ENCODE measurements around the gene MUC4.

Gene MUC4

DNA sequence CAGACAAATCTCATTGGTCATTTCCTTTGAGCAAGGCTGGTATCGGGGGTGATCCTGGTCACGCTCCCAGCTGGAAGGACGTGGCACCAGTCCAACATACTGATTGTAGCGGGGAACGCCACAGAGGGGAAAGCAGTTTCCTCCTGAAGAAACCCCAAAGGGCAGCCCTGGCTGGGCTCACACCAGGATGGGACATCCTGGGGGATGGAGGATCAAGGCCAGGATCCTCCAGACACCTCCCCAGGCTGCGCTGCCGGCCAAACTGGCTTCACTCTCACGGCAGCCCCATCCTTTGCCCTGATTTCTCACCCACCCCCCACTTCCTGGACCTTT lies 54.3 kb downstream of the MUC4 start:
- no peak for TF ChIP-seq EZH2phosphoT487 (conservative IDR thresholded peaks at IDR 0.05; ENCODE audit: low read length)
- TF ChIP-seq, protein P1, sequence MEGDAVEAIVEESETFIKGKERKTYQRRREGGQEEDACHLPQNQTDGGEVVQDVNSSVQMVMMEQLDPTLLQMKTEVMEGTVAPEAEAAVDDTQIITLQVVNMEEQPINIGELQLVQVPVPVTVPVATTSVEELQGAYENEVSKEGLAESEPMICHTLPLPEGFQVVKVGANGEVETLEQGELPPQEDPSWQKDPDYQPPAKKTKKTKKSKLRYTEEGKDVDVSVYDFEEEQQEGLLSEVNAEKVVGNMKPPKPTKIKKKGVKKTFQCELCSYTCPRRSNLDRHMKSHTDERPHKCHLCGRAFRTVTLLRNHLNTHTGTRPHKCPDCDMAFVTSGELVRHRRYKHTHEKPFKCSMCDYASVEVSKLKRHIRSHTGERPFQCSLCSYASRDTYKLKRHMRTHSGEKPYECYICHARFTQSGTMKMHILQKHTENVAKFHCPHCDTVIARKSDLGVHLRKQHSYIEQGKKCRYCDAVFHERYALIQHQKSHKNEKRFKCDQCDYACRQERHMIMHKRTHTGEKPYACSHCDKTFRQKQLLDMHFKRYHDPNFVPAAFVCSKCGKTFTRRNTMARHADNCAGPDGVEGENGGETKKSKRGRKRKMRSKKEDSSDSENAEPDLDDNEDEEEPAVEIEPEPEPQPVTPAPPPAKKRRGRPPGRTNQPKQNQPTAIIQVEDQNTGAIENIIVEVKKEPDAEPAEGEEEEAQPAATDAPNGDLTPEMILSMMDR (IDR thresholded peaks at IDR 0.05; ENCODE audit: insufficient read depth, low read length, poor library complexity, severe bottlenecking): no peak
- Histone ChIP-seq H3K27ac (ENCODE audit: low read depth, low read length) (no peak overlapping the region), H4K20me1 (ENCODE audit: low read depth, low read length) (no peaks in the 10 kb centered on the region), H3K9ac (ENCODE audit: low read length) (no peak overlapping the region), H3K27me3 (ENCODE audit: low read length) (no peaks in the 10 kb centered on the region), H3K79me2 (ENCODE audit: insufficient read depth, low read length) (no peaks in the 10 kb centered on the region), H3F3A (ENCODE audit: insufficient read depth) (no peaks in the 10 kb centered on the region), H2AFZ (ENCODE audit: low read depth, low read length, severe bottlenecking) (no peak overlapping the region), H3K4me3 (ENCODE audit: insufficient read depth, low read length, poor library complexity, severe bottlenecking) (no peak overlapping the region), H3K36me3 (ENCODE audit: low read length) (no peaks in the 10 kb centered on the region), H3K9me3 (ENCODE audit: insufficient read depth, low read length) (no peaks in the 10 kb centered on the region), H3K4me2 (ENCODE audit: low read depth, low read length, poor library complexity, severe bottlenecking) (no peak overlapping the region), H3K9me2 (replicated peaks; ENCODE audit: insufficient read depth, low read length) (no peaks in the 10 kb centered on the region)

DNA sequence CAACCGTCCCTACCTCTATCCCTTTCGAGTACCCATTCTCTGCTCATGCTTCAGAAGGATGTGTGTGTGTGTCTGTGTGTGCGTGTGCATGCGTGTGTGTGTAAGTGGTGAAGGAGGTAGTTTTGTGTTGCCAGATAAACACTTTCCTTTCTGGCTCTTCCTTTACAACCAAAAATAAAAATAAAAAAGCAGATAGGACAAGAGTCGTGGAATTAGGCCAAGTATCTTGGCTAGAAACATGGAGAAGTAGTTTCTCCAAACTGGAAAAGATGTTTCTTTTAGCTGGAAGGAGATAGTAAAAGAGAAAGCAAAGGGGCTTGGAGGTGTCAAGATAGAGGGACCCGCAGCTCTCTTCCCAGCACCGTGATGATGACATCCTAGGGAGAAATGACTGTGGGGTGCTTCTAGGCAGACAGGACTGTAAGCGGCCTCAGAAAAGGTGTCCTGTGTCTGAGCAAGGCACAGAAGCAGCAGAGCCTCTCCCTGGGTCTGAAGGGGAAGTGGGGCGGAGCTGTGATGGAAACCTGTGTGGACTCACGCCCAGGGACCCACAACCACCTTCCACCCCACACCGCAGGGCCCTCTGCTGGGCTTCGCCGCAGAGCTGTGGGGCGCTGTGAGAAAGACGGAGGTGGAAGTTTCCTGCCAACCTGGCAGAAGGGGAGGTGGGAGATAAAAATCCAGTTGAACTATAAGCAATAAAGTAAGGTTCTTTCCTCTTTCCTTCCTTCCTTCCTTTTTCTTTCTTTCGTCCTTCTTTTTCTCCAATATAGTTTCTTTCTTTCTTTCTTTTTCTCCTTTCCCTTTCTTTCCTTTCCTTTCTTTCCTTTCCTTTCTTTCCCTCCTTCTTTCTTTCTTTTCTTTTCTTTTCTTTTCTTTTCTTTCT lies 55.7 kb downstream of the MUC4 start:
- Histone ChIP-seq H2AFZ (ENCODE audit: low read depth, low read length, severe bottlenecking) (no peak overlapping the region), H3K9me3 (ENCODE audit: insufficient read depth, low read length) (no peaks in the 10 kb centered on the region), H4K20me1 (ENCODE audit: low read depth, low read length) (no peaks in the 10 kb centered on the region), H3F3A (ENCODE audit: insufficient read depth) (no peaks in the 10 kb centered on the region), H3K4me2 (ENCODE audit: low read depth, low read length, poor library complexity, severe bottlenecking) (no peak overlapping the region), H3K79me2 (ENCODE audit: insufficient read depth, low read length) (no peaks in the 10 kb centered on the region), H3K9me2 (replicated peaks; ENCODE audit: insufficient read depth, low read length) (no peaks in the 10 kb centered on the region), H3K36me3 (ENCODE audit: low read length) (no peaks in the 10 kb centered on the region), H3K4me3 (ENCODE audit: insufficient read depth, low read length, poor library complexity, severe bottlenecking) (no peak overlapping the region), H3K9ac (ENCODE audit: low read length) (no peak overlapping the region), H3K27me3 (ENCODE audit: low read length) (no peaks in the 10 kb centered on the region), H3K27ac (ENCODE audit: low read depth, low read length) (no peak overlapping the region)
- TF ChIP-seq, protein P1 (IDR thresholded peaks at IDR 0.05; ENCODE audit: insufficient read depth, low read length, poor library complexity, severe bottlenecking): no peak
- no peak for TF ChIP-seq EZH2phosphoT487 (conservative IDR thresholded peaks at IDR 0.05; ENCODE audit: low read length)

DNA sequence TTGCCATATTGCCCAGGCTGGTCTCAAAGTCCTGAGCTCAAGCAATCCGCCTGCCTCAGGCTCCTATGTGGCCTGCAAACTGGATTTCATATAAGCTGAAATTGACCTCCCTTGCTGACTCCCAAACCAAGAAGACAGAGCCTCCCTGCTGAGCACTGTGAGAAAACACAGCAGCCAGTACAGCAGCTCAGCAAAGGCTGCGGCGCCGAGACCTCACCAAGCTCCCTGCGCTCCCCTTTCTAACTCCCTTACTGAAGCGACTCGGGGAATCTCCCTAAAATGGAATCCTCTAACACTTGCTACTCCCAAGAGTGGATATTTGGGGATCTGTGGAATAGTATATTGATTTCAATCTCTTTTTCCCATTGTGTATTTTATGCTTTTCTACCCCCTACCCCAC lies 56.3 kb downstream of the MUC4 start:
- no peaks in the 10 kb centered on the region for H3K79me2 ChIP-seq (ENCODE audit: insufficient read depth, low read length)
- no peak overlapping the region for H3K27ac ChIP-seq (ENCODE audit: low read depth, low read length)
- no peaks in the 10 kb centered on the region for H3K9me2 ChIP-seq (replicated peaks; ENCODE audit: insufficient read depth, low read length)
- H2AFZ ChIP-seq (ENCODE audit: low read depth, low read length, severe bottlenecking): no peak overlapping the region
- H3K36me3 ChIP-seq (ENCODE audit: low read length): no peaks in the 10 kb centered on the region
- H3K27me3 ChIP-seq (ENCODE audit: low read length): no peaks in the 10 kb centered on the region
- no peak overlapping the region for H3K9ac ChIP-seq (ENCODE audit: low read length)
- no peaks in the 10 kb centered on the region for H4K20me1 ChIP-seq (ENCODE audit: low read depth, low read length)
- H3K9me3 ChIP-seq (ENCODE audit: insufficient read depth, low read length): no peaks in the 10 kb centered on the region
- H3F3A ChIP-seq (ENCODE audit: insufficient read depth): no peaks in the 10 kb centered on the region
- no peak overlapping the region for H3K4me2 ChIP-seq (ENCODE audit: low read depth, low read length, poor library complexity, severe bottlenecking)
- TF ChIP-seq, protein P1 (IDR thresholded peaks at IDR 0.05; ENCODE audit: insufficient read depth, low read length, poor library complexity, severe bottlenecking): no peak
- TF ChIP-seq EZH2phosphoT487 (conservative IDR thresholded peaks at IDR 0.05; ENCODE audit: low read length): no peak
- H3K4me3 ChIP-seq (ENCODE audit: insufficient read depth, low read length, poor library complexity, severe bottlenecking): no peak overlapping the region

Measured in SU-DHL-6 (cell line).